GM12865 (cell line): ENCODE data around the gene STK24.

ENCODE experiments used
- DNase-seq: peaks from one replicate; pipeline ENCODE4 v3.0.0; 2010; ENCODE audit warnings: low read depth
- H3K4me3 ChIP-seq: 2 replicates; pipeline ENCODE4 v1.5.1; 2011; ENCODE audit warnings: mild to moderate bottlenecking, low read depth, low read length, control low read depth
- CTCF ChIP-seq: IDR thresholded peaks from 2 replicates; pipeline ENCODE4 v1.5.1; 2011; ENCODE audit warnings: low read length, control low read depth, low read depth, inconsistent platforms; ENCODE audit not compliant: insufficient read depth; ENCODE audit errors: missing control alignments

Gene STK24

DNA sequence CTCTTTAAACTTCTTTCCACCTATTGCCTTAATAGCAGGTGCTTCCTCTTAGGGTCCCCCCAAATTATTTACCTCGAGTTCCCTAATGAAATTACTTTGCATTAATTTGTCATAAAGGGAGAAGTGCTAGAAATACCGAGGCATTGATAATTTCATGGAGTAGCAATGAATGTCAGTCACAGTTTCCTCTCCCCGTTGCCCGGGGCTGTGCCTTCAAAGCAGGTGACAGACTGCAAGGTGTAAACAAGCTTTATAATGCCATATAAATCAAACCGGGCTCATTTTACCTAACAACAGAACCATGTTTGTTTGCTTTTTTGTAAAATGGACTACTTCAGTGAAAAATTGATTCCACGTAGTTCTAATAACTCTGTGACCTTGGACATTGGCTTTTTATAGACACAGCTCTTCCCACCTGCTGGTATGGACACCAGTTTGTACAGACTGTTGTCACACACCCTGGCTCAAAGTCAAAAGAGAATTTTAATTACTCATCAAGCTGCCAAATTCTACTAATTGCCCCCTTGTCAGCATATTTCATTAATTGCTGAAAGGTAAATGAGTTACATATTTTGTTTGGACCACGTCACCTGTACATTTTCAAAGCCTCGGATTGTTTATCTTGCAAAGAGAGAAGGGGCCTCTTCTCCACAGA, 171.1 kb downstream of the STK24 start:
- DNase-seq = no peak
- no peak overlapping the region for H3K4me3 ChIP-seq
- no peak for TF ChIP-seq CTCF

DNA sequence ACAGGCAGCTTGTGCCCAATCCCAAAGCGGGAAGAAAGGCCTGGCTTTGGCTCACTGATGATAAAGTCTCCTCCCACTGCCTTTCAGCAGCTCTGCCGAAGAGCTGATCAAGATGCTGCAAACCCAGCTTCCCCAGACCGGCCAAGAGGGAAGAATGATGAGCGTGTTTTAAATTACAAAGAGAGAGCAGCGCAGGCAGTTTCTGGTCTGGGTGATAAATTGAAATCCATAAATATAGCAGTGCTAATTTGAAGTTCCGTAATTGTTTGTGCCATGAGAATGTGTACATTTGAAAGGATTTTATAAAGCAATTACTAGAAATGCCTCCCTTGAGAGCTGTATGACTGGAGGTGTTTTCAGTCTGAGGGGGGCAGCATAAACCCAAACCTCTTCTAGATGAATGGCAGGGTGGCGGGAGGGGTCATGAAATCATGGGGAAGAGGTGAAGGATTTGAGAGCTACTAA, 171.8 kb downstream of the STK24 start:
- TF ChIP-seq CTCF = no peak
- no peak for DNase-seq
- H3K4me3 ChIP-seq = no peak overlapping the region

GRCh38 chr13:98403076-98403475, 173.8 kb downstream of the STK24 start:
- H3K4me3 ChIP-seq = no peak overlapping the region
- no peak for TF ChIP-seq CTCF
- no peak for DNase-seq

DNA sequence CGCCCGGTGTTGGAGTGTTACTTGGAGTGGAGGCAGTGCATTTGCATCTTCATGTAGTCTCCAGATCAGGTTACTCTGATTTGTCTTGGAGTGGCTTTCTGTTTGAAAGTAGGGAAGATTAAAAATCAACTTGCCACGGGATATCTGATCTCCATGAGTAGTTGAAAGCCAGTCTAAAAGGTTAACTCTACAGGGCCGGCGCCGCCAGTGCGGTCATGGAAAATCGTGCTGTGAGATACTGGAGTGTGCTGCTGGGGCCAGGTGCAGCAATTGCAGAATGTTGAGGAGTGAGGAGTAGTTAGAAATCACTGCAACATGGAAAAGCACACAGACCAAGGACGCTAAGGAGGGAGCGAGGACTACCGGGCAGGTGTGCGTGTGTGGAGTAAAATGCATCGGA, 175.0 kb downstream of the STK24 start:
- H3K4me3 ChIP-seq = no peak overlapping the region
- no peak for DNase-seq
- no peak for TF ChIP-seq CTCF

- no peak for TF ChIP-seq CTCF
- DNase-seq = no peak
- H3K4me3 ChIP-seq = no peak overlapping the region
Measured at GRCh38 chr13:98399756-98400155, 177.2 kb downstream of the STK24 start.

DNA sequence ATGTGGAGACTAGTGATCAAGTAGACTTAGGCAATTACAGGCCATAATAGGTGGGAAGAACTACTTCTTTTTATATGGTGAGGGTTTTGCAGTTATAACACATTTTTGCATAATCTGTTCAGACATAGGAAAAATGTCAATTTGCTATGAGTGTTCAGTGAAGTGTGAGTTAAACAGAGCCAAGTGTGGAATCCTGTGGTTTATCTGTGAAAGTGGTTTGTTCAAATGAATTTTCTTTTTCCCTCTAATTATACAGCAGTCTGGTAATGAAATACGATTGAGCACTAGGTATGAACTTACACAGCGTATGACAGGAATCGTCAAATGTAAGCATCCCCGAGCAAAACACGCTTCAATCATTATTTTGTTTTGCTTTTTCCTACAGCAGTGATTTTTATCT, 178.3 kb downstream of the STK24 start:
- no peak for TF ChIP-seq CTCF
- no peak overlapping the region for H3K4me3 ChIP-seq
- DNase-seq = no peak

DNA sequence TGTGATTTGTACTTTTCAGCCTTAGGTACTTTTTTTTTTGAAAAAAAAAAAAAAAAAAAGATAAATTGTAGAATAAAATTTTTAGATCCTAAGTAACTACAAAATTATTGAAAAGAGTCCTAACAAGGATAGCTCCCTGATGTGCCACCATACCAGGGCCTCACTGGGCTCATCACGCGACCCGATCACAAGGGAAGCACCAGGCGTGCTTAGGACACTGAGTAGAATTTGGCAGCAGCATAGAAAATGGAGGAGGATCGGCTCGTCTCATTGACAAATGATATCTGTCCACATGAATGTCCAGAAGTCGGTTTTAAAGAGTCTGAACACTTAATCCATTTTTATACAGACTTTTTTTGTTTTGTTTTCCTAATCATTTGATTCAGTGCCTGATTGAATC, 179.0 kb downstream of the STK24 start:
- TF ChIP-seq CTCF = no peak

More for the DNA sequence above, 179.0 kb downstream of the STK24 start:
- no peak for DNase-seq
- H3K4me3 ChIP-seq = no peak overlapping the region
